H1 (cell line): ENCODE results near the gene FCHO1.

Source experiments
- CHD1 ChIP-seq: IDR thresholded peaks from 2 replicates; pipeline ENCODE4 v1.6.1; 2012; ENCODE audit warnings: low read depth, low read length, improper control_type of control experiment
- CREB1 ChIP-seq: IDR thresholded peaks from 2 replicates; pipeline ENCODE4 v1.6.1; 2012; ENCODE audit warnings: inconsistent platforms
- EP300 ChIP-seq, 2 experiments: IDR thresholded peaks; 1 replicate in 1 of 2; 2 replicates in 1 of 2; pipeline ENCODE4 v1.6.1; 2011 to 2012; ENCODE audit warnings: low read depth in 2 of 2, low read length in 2 of 2, mild to moderate bottlenecking in 2 of 2, borderline replicate concordance in 1 of 2, inconsistent platforms in 1 of 2, moderate library complexity in 1 of 2
- JUND ChIP-seq: IDR thresholded peaks from 2 replicates; pipeline ENCODE4 v1.6.1; 2011; ENCODE audit warnings: mild to moderate bottlenecking, improper control_type of control experiment, low read length
- POLR2A ChIP-seq, 2 experiments: IDR thresholded peaks; 1 replicate in 1 of 2; 2 replicates in 1 of 2; pipeline ENCODE4 v1.6.1; 2011; ENCODE audit warnings: low read depth in 2 of 2, low read length in 2 of 2, mild to moderate bottlenecking in 2 of 2; ENCODE audit errors: control extremely low read depth in 1 of 2
- POLR2AphosphoS5 ChIP-seq: IDR thresholded peaks from 2 replicates; pipeline ENCODE4 v1.6.1; 2011; ENCODE audit warnings: low read depth, low read length
- POU5F1 ChIP-seq: IDR thresholded peaks from 2 replicates; pipeline ENCODE4 v1.6.1; 2011; ENCODE audit warnings: low read depth, mild to moderate bottlenecking, low read length, moderate library complexity
- SAP30 ChIP-seq: fragments of 300-600 bp; sonication (generic); IDR thresholded peaks from 2 replicates; pipeline ENCODE4 v1.7.1; 2012; ENCODE audit warnings: low read length, moderate library complexity, mild to moderate bottlenecking, inconsistent platforms; ENCODE audit not compliant: insufficient read depth, insufficient replicate concordance
- SP1 ChIP-seq: IDR thresholded peaks from 2 replicates; pipeline ENCODE4 v1.6.1; 2011; ENCODE audit warnings: low read depth, low read length
- TF ChIP-seq, protein P1 (sequence below), 3 experiments: IDR thresholded peaks; 1 replicate in 2 of 3; 2 replicates in 1 of 3; pipeline versions ENCODE4 v1.5.1 to v1.6.1; 2011; ENCODE audit warnings: low read length in 3 of 3, mild to moderate bottlenecking in 3 of 3, inconsistent platforms in 2 of 3, low read depth in 1 of 3, moderate library complexity in 1 of 3; ENCODE audit not compliant: insufficient read depth in 1 of 3; ENCODE audit errors: control extremely low read depth in 1 of 3

- TF ChIP-seq, protein P1, sequence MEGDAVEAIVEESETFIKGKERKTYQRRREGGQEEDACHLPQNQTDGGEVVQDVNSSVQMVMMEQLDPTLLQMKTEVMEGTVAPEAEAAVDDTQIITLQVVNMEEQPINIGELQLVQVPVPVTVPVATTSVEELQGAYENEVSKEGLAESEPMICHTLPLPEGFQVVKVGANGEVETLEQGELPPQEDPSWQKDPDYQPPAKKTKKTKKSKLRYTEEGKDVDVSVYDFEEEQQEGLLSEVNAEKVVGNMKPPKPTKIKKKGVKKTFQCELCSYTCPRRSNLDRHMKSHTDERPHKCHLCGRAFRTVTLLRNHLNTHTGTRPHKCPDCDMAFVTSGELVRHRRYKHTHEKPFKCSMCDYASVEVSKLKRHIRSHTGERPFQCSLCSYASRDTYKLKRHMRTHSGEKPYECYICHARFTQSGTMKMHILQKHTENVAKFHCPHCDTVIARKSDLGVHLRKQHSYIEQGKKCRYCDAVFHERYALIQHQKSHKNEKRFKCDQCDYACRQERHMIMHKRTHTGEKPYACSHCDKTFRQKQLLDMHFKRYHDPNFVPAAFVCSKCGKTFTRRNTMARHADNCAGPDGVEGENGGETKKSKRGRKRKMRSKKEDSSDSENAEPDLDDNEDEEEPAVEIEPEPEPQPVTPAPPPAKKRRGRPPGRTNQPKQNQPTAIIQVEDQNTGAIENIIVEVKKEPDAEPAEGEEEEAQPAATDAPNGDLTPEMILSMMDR (IDR thresholded peaks at IDR 0.05; ENCODE audit: control extremely low read depth in 1 of 3, insufficient read depth in 1 of 3, low read depth in 1 of 3, low read length in 3 of 3) = no peak
- no peak for TF ChIP-seq POLR2A (IDR thresholded peaks at IDR 0.05; ENCODE audit: control extremely low read depth in 1 of 2, low read depth in 2 of 2, low read length in 2 of 2)
- TF ChIP-seq SAP30 = no peak
- TF ChIP-seq POU5F1 = no peak
- no peak for TF ChIP-seq CHD1
- TF ChIP-seq SP1 = no peak
- no peak for TF ChIP-seq CREB1
- TF ChIP-seq POLR2AphosphoS5 = no peak
- no peak for TF ChIP-seq EP300 (IDR thresholded peaks at IDR 0.05; ENCODE audit: borderline replicate concordance in 1 of 2, low read depth in 2 of 2, low read length in 2 of 2)
- no peak for TF ChIP-seq JUND
Measured at GRCh38 chr19:17752865-17753639, 1.8 kb downstream of the FCHO1 start.
